Measurements from ENCODE around the gene CREB5.

Gene CREB5

GRCh38 chr7:28858206-28858605 lies 445.9 kb downstream of the CREB5 start:
- Histone ChIP-seq H3K4me3 (replicated peaks; ENCODE audit: low read depth, low read length) (no peak overlapping the region), H3K27me3 (replicated peaks; ENCODE audit: control insufficient read depth, insufficient read depth, low read length) (peaks cover 1% of the 10 kb centered on the region; the same call in 1 of the 2 replicates), H3K36me3 (ENCODE audit: control insufficient read depth, insufficient read depth, low read length) (no peaks in the 10 kb centered on the region)
- TF ChIP-seq, protein P1, sequence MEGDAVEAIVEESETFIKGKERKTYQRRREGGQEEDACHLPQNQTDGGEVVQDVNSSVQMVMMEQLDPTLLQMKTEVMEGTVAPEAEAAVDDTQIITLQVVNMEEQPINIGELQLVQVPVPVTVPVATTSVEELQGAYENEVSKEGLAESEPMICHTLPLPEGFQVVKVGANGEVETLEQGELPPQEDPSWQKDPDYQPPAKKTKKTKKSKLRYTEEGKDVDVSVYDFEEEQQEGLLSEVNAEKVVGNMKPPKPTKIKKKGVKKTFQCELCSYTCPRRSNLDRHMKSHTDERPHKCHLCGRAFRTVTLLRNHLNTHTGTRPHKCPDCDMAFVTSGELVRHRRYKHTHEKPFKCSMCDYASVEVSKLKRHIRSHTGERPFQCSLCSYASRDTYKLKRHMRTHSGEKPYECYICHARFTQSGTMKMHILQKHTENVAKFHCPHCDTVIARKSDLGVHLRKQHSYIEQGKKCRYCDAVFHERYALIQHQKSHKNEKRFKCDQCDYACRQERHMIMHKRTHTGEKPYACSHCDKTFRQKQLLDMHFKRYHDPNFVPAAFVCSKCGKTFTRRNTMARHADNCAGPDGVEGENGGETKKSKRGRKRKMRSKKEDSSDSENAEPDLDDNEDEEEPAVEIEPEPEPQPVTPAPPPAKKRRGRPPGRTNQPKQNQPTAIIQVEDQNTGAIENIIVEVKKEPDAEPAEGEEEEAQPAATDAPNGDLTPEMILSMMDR (IDR thresholded peaks at IDR 0.05; ENCODE audit: insufficient read depth, low read length, poor library complexity, severe bottlenecking) = no peak
- no peak for DNase-seq (ENCODE audit: extremely low read depth, insufficient read length)

DNA sequence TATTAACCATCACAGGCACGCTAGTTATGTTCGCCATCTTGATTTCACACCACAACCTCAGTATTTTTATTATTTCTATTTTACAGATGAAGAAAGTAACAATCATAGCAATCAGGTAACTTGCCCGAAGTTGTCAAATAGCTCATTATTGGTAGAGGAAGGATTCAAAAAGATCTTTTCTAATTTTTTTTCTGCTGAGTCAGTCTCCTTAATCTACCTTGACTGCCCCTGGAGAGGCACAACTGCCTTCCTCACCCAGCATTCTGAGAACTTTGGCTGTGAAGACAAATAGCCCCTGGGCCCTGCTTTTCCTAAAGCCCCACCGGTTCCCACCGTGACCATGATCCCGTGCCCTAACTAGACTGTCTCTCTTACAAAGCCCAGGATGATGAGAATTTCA lies 446.6 kb downstream of the CREB5 start:
- Histone ChIP-seq H3K36me3 (ENCODE audit: control insufficient read depth, insufficient read depth, low read length) (no peaks in the 10 kb centered on the region), H3K4me3 (replicated peaks; ENCODE audit: low read depth, low read length) (no peak overlapping the region), H3K27me3 (replicated peaks; ENCODE audit: control insufficient read depth, insufficient read depth, low read length) (peaks cover 1% of the 10 kb centered on the region; the same call in 1 of the 2 replicates)
- DNase-seq (ENCODE audit: extremely low read depth, insufficient read length) = no peak
- TF ChIP-seq, protein P1 (IDR thresholded peaks at IDR 0.05; ENCODE audit: insufficient read depth, low read length, poor library complexity, severe bottlenecking) = no peak

DNA sequence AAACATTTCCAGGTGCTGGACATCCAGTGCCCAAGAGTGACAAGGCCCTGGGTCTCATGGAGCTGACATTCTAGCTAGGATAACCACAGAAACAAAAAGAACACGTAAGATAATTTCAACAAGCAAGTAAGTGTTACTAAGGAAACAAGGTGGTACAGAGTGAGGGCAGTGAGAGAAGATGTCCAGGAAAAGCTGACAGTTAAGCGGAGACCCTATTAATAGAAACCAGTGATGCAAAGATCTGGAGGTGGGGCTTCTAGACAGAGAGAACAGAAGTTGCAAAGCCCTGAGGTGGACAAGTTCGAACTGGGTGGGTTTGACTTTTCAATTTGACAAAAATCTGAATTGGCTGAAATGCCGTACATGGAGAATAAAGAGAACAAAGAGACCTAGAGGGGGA lies 449.5 kb downstream of the CREB5 start:
- DNase-seq (ENCODE audit: extremely low read depth, insufficient read length) = no peak
- TF ChIP-seq, protein P1 (IDR thresholded peaks at IDR 0.05; ENCODE audit: insufficient read depth, low read length, poor library complexity, severe bottlenecking) = no peak
- H3K27me3 ChIP-seq (replicated peaks; ENCODE audit: control insufficient read depth, insufficient read depth, low read length) = peaks cover 1% of the 10 kb centered on the region; the same call in 1 of the 2 replicates

GRCh38 chr7:28862595-28863272 lies 450.4 kb downstream of the CREB5 start:
- DNase-seq (ENCODE audit: extremely low read depth, insufficient read length) = no peak
- Histone ChIP-seq H3K36me3 (ENCODE audit: control insufficient read depth, insufficient read depth, low read length) (no peaks in the 10 kb centered on the region), H3K27me3 (replicated peaks; ENCODE audit: control insufficient read depth, insufficient read depth, low read length) (peaks cover 1% of the 10 kb centered on the region; the same call in 1 of the 2 replicates), H3K4me3 (replicated peaks; ENCODE audit: low read depth, low read length) (no peak overlapping the region)
- TF ChIP-seq, protein P1 (IDR thresholded peaks at IDR 0.05; ENCODE audit: insufficient read depth, low read length, poor library complexity, severe bottlenecking) = no peak

More for the DNA sequence above, 449.5 kb downstream of the CREB5 start:
- no peak overlapping the region for H3K4me3 ChIP-seq (replicated peaks; ENCODE audit: low read depth, low read length)
- H3K36me3 ChIP-seq (ENCODE audit: control insufficient read depth, insufficient read depth, low read length) = no peaks in the 10 kb centered on the region

- TF ChIP-seq, protein P1 (IDR thresholded peaks at IDR 0.05; ENCODE audit: insufficient read depth, low read length, poor library complexity, severe bottlenecking) = no peak
- DNase-seq (ENCODE audit: extremely low read depth, insufficient read length) = no peak
- H3K4me3 ChIP-seq (replicated peaks; ENCODE audit: low read depth, low read length) = no peak overlapping the region
Measured at GRCh38 chr7:28865601-28866144, 453.4 kb downstream of the CREB5 start.

More at GRCh38 chr7:28865601-28866144, 453.4 kb downstream of the CREB5 start:
- H3K27me3 ChIP-seq (replicated peaks; ENCODE audit: control insufficient read depth, insufficient read depth, low read length) = no peaks in the 10 kb centered on the region; the same call in 1 of the 2 replicates
- H3K36me3 ChIP-seq (ENCODE audit: control insufficient read depth, insufficient read depth, low read length) = no peaks in the 10 kb centered on the region

All from GM06990 (cell line).